ENCODE results near the gene SAG. TPM values are rescaled to one million over a fixed set of nuclear protein-coding genes. Genes with fewer than 3 reads are reported as not detected.

Gene SAG
- total and polyA plus RNA-seq, 8 donors: 1.5 TPM; not detected in 7

- peaks cover 65 to 100% (median 100%) of the 10 kb centered on the region in 4 donors for H3K36me3 ChIP-seq
Measured at GRCh38 chr2:233285921-233286320, 21.7 kb upstream of the SAG start.

GRCh38 chr2:233287871-233288270 is 19.7 kb upstream of the SAG start:
- H3K4me1 ChIP-seq: no peaks in the 10 kb centered on the region
- intact Hi-C loops (cut with DNase I; ENCODE audit: low total_unique reads): no loop called here
- H3K9me3 ChIP-seq: no peaks in the 10 kb centered on the region
- TF ChIP-seq POLR2AphosphoS5 (IDR thresholded peaks at IDR 0.05): no peak
- TF ChIP-seq EP300 (IDR thresholded peaks at IDR 0.05): no peak
- TF ChIP-seq CTCF (IDR thresholded peaks at IDR 0.05): no peak
- TF ChIP-seq POLR2A (IDR thresholded peaks at IDR 0.05): no peak
- no peaks in the 10 kb centered on the region for H3K27me3 ChIP-seq
- no peak overlapping the region for H3K4me3 ChIP-seq
- no peak for DNase-seq
- peaks cover 68 to 100% (median 100%) of the 10 kb centered on the region in 4 donors for H3K36me3 ChIP-seq
- 95 to 98% (median 96%) methylated on average over 6 of the region's 6 CpGs for WGBS, 5 donors
- H3K27ac ChIP-seq: no peak overlapping the region

More at GRCh38 chr2:233285921-233286320, 21.7 kb upstream of the SAG start:
- TF ChIP-seq EP300 (IDR thresholded peaks at IDR 0.05): no peak
- TF ChIP-seq POLR2AphosphoS5 (IDR thresholded peaks at IDR 0.05): no peak
- no peak for TF ChIP-seq POLR2A (IDR thresholded peaks at IDR 0.05)
- no peak for TF ChIP-seq CTCF (IDR thresholded peaks at IDR 0.05)
- Histone ChIP-seq H3K4me1 (peaks cover 0 to 5% (median 1%) of the 10 kb centered on the region in 4 donors), H3K27me3 (no peaks in the 10 kb centered on the region), H3K9me3 (no peaks in the 10 kb centered on the region), H3K4me3 (no peak overlapping the region), H3K27ac (no peak overlapping the region)
- DNase-seq: no peak
- WGBS, 5 donors: 77 to 94% (median 84%) methylated on average over 5 of the region's 5 CpGs
- intact Hi-C loops (cut with DNase I; ENCODE audit: low total_unique reads): no loop called here

GRCh38 chr2:233288663-233289062 is 19.0 kb upstream of the SAG start:
- Histone ChIP-seq H3K4me1 (no peaks in the 10 kb centered on the region), H3K27me3 (no peaks in the 10 kb centered on the region), H3K4me3 (no peak overlapping the region), H3K9me3 (no peaks in the 10 kb centered on the region), H3K36me3 (peaks cover 75 to 100% (median 100%) of the 10 kb centered on the region in 4 donors), H3K27ac (no peak overlapping the region)
- intact Hi-C loops (cut with DNase I; ENCODE audit: low total_unique reads): no loop called here
- TF ChIP-seq POLR2A (IDR thresholded peaks at IDR 0.05): no peak
- no peak for TF ChIP-seq CTCF (IDR thresholded peaks at IDR 0.05)
- TF ChIP-seq EP300 (IDR thresholded peaks at IDR 0.05): no peak
- no peak for TF ChIP-seq POLR2AphosphoS5 (IDR thresholded peaks at IDR 0.05)
- 86 to 98% (median 86%) methylated on average over 5 of the region's 5 CpGs for WGBS, 5 donors
- DNase-seq: no peak

GRCh38 chr2:233289648-233290047 is 18.0 kb upstream of the SAG start:
- no peaks in the 10 kb centered on the region for H3K9me3 ChIP-seq
- H3K27ac ChIP-seq: no peak overlapping the region
- no peak overlapping the region for H3K4me3 ChIP-seq
- peak in 1 of 2 donors; percentile 28 for DNase-seq
- intact Hi-C loops (cut with DNase I; ENCODE audit: low total_unique reads): no loop called here
- TF ChIP-seq EP300 (IDR thresholded peaks at IDR 0.05) (no peak), POLR2A (IDR thresholded peaks at IDR 0.05) (no peak), CTCF (IDR thresholded peaks at IDR 0.05) (no peak), POLR2AphosphoS5 (IDR thresholded peaks at IDR 0.05) (no peak)
- H3K27me3 ChIP-seq: no peaks in the 10 kb centered on the region
- H3K36me3 ChIP-seq: peaks cover 77 to 100% (median 100%) of the 10 kb centered on the region in 4 donors
- 76 to 87% (median 82%) methylated on average over 11 to 12 of the region's 12 CpGs for WGBS, 5 donors
- no peaks in the 10 kb centered on the region for H3K4me1 ChIP-seq

All from stomach (tissue), 9 donors.